IgD-negative memory B cell (primary cell): ENCODE measurements around the gene SLC38A9. TPM values are rescaled to one million over a fixed set of nuclear protein-coding genes. Genes with fewer than 3 reads are reported as not detected.
"Not testable (repeated sequence)": the region's sequence is repeated elsewhere in the genome, so short reads cannot be mapped to it uniquely, and the experiment has no call there.

Experiments
- H3K27ac Mint-ChIP-seq, 3 donors: one replicate each; pipeline ENCODE4 v1.8.0; 2020 to 2022; ENCODE audit warnings: mild to moderate bottlenecking in 3 of 3, mixed read lengths in 3 of 3, moderate library complexity in 1 of 3
- H3K27me3 Mint-ChIP-seq: one replicate; pipeline ENCODE4 v1.8.0; 2021; ENCODE audit warnings: mixed read lengths
- H3K36me3 Mint-ChIP-seq: one replicate; pipeline ENCODE4 v1.8.0; 2020; ENCODE audit warnings: mild to moderate bottlenecking, mixed read lengths
- H3K4me1 Mint-ChIP-seq, 3 donors: one replicate each; pipeline ENCODE4 v1.8.0; 2020 to 2022; ENCODE audit warnings: mixed read lengths in 3 of 3, mild to moderate bottlenecking in 1 of 3
- H3K4me3 Mint-ChIP-seq, 4 donors: one replicate each; pipeline ENCODE4 v1.8.0; 2020 to 2022; ENCODE audit warnings: mild to moderate bottlenecking in 4 of 4, mixed read lengths in 4 of 4, moderate library complexity in 3 of 4
- H3K9me3 Mint-ChIP-seq, 3 donors: one replicate each; pipeline ENCODE4 v1.8.0; 2020 to 2021; ENCODE audit warnings: mixed read lengths in 3 of 3, mild to moderate bottlenecking in 1 of 3
- polyA plus RNA-seq: library from polyadenylated mRNA; unstranded; fragments of 300-500 nt; fragmentation: Illumina TruSeq; gene quantifications from one replicate; pipeline ENCODE4 v1.2.3, GENCODE V29; 2021

SLC38A9 gene
- polyA plus RNA-seq, 1 donor from 2014 or later: 24.3 TPM

DNA sequence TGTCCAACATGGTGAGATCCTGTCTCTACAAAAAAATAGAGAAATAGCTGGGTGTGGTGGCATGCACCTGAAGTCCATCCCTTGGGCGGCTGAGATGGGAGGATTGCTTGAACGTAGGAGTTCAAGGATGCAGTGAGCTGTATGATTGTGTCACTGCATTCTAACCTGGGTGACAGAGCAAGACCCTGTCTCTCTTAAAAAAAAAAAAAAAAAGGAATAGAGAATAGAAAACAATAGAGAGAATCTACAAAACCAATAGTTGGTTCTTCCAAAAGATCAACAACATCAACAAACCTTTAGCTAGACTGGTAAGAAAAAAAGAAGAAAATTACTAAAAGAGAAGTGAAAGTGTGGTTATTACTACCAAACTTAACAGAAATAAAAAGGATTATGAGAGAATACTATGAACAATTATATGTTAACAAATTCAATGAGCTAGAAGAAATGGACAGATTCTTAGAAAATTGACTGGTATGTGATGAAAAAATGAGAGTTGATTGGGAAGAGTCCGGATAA, 8.1 kb upstream of the SLC38A9 start:
- Mint-ChIP-seq H3K27ac (peak overlapping the region in 2 of 3 donors; percentile 0 to 39), H3K4me1 (peaks cover 4 to 5% (median 5%) of the 10 kb centered on the region in 3 donors), H3K27me3 (peaks cover 10% of the 10 kb centered on the region), H3K36me3 (no peaks in the 10 kb centered on the region), H3K9me3 (peaks cover 2 to 5% (median 5%) of the 10 kb centered on the region in 3 donors), H3K4me3 (peak overlapping the region in 2 of 4 donors; percentile 19 to 30)

DNA sequence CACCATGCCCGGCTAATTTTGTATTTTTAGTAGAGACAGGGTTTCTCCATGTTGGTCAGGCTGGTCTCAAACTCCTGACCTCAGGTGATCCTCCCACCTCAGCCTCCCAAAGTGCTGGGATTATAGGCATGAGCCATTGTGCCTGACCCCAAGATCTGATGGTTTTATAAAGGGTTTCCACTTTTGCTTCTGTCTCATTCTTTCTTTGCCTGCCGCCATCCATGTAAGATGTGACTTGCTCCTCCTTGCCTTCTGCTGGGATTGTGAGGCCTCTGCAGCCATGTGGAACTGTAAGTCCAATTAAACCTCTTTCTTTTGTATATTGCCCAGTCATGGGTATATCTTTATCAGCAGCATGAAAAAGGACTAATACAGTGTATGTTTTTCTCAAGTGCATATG, 6.9 kb upstream of the SLC38A9 start:
- not testable (repeated sequence) for H3K9me3 Mint-ChIP-seq, H3K27ac Mint-ChIP-seq, H3K4me1 Mint-ChIP-seq, H3K36me3 Mint-ChIP-seq, H3K27me3 Mint-ChIP-seq
- H3K4me3 Mint-ChIP-seq: peak overlapping the region in 1 of 4 donors; percentile 28

DNA sequence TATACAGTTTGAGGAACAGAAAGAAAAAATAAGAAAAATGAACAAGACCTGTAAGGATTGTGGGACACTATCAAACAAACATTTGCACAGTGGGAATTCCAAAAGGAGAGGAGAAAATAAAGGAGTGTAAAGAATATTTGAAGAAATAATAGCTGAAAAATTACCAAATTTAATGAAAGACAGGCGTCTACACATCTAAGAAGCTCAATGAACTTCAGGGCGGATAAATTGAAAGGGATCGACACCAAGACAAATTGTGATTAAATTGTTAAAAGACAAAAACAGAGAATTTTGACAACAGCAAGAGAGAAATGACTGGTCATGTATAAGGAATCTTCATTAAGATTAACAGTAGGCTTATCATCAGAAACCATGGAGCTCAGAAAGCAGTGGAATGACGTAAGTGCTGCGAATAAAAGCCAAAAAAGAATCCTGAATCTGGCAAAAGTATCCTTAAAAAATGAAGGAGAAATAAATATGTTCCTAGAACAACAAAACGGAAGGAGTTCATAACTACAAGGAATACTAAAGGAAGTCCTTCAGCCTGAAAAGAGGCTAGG, 3.5 kb upstream of the SLC38A9 start:
- Mint-ChIP-seq H3K27me3 (peaks cover 7% of the 10 kb centered on the region), H3K27ac (no peak overlapping the region), H3K36me3 (peaks cover 4% of the 10 kb centered on the region), H3K4me3 (peak overlapping the region in 1 of 4 donors; percentile 50), H3K9me3 (peaks cover 2 to 5% (median 5%) of the 10 kb centered on the region in 3 donors), H3K4me1 (peaks cover 12 to 22% (median 16%) of the 10 kb centered on the region in 3 donors)

DNA sequence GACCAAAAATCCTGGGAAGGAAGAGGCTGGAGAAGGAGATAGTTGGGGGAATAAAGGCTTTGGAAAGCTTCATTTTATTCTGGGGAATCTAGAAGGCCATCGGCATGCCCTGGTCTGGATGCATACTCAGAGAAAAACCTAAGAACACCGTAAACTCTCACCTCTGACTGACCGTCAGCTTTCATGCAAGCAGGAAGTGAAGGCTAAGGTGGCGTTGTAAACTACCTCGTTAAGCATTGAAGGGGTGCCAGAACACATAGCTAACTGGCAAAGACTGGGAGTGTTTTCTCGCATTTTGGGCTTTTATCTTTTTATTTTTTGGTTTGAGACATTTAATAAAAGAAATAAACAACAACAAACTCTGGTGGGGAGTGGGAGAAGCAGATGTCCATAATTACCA, 2.6 kb upstream of the SLC38A9 start:
- peak overlapping the region in 1 of 4 donors; percentile 50 for H3K4me3 Mint-ChIP-seq
- H3K9me3 Mint-ChIP-seq: peaks cover 2 to 5% (median 5%) of the 10 kb centered on the region in 3 donors
- peaks cover 4% of the 10 kb centered on the region for H3K36me3 Mint-ChIP-seq
- H3K27ac Mint-ChIP-seq: no peak overlapping the region
- H3K4me1 Mint-ChIP-seq: peaks cover 8 to 17% (median 11%) of the 10 kb centered on the region in 3 donors
- peaks cover 7% of the 10 kb centered on the region for H3K27me3 Mint-ChIP-seq

DNA sequence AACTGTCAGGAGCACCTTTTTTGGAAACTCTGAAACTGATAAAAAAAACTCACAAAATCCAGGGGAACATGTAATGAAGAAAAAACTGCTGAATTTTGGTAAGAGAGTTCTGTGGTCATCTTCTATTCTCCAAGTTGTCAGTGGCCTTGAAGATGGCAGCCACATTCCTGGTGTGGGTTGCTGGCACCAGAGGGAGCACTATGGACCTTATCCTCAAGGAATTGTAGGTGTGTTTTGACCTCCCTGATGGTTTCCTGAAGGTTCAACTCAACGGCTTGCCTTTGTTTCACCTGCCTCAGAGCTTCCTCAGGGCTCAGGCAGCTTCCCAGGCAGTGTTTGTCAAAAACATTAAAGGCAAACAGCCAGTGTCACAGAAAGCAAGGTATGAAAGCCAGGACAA, 2.2 kb upstream of the SLC38A9 start:
- H3K27ac Mint-ChIP-seq: no peak overlapping the region
- peaks cover 8 to 17% (median 11%) of the 10 kb centered on the region in 3 donors for H3K4me1 Mint-ChIP-seq
- H3K27me3 Mint-ChIP-seq: peaks cover 7% of the 10 kb centered on the region
- H3K4me3 Mint-ChIP-seq: peak overlapping the region in 1 of 4 donors; percentile 42
- H3K9me3 Mint-ChIP-seq: peaks cover 2 to 5% (median 5%) of the 10 kb centered on the region in 3 donors
- peaks cover 4% of the 10 kb centered on the region for H3K36me3 Mint-ChIP-seq

DNA sequence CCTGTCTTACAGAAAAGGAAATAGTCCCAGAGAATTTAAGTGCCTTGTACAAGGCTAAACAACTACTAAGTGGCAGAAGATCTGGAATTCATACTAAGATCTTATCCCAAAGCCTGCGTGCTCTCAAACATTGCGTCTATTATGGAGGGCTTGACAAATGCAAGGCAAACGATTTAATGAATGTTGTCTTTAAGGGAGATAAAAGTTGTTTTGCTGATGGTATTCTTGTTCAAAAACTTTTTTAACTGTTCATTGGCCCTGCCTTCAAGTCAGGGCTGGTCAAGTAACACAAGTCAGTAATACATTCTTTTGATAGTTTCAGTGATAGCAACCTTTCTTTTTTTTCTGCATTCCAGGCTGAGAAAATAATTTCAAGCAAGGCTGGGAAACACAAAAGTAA, 1.7 kb upstream of the SLC38A9 start:
- H3K36me3 Mint-ChIP-seq: peaks cover 4% of the 10 kb centered on the region
- H3K4me1 Mint-ChIP-seq: peaks cover 8 to 22% (median 14%) of the 10 kb centered on the region in 3 donors
- peak overlapping the region in 1 of 4 donors; percentile 42 for H3K4me3 Mint-ChIP-seq

DNA sequence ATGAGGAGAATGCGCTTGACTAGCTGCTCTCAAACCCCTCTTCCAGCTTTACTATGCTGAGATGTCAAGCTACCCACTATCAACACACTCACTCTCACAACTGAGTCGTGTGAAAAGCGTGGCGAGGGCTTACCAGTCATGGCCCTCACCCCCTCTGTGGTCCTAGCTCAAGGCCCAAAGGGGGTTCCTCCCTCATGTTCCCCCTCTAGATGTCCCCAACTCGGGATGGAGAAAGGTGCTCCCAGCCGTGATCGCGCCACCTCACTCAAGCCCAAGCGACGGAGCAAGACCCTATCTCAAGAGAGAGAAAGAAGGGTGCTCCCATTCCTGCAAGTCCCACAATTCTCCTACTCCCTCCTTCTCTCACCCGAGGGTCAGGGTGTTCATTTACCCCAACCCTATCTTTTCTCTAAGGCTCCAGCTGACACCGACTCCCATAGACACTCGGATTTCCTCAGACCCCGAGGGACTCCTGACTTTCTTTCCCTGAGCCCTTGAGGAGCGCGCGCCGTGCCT, 559 bp downstream of the SLC38A9 start:
- peaks cover 0 to 4% (median 0%) of the 10 kb centered on the region in 3 donors for H3K9me3 Mint-ChIP-seq
- peaks cover 10 to 37% (median 18%) of the 10 kb centered on the region in 3 donors for H3K4me1 Mint-ChIP-seq
- peaks cover 4% of the 10 kb centered on the region for H3K36me3 Mint-ChIP-seq
- H3K27me3 Mint-ChIP-seq: peaks cover 5% of the 10 kb centered on the region
- peak overlapping the region; percentile 96 to 100 (median 100) for H3K4me3 Mint-ChIP-seq
- H3K27ac Mint-ChIP-seq: peak overlapping the region; percentile 87 to 96 (median 93)

More for the DNA sequence above, 1.7 kb upstream of the SLC38A9 start:
- Mint-ChIP-seq H3K27me3 (peaks cover 7% of the 10 kb centered on the region), H3K27ac (no peak overlapping the region), H3K9me3 (peaks cover 0 to 5% (median 5%) of the 10 kb centered on the region in 3 donors)

DNA sequence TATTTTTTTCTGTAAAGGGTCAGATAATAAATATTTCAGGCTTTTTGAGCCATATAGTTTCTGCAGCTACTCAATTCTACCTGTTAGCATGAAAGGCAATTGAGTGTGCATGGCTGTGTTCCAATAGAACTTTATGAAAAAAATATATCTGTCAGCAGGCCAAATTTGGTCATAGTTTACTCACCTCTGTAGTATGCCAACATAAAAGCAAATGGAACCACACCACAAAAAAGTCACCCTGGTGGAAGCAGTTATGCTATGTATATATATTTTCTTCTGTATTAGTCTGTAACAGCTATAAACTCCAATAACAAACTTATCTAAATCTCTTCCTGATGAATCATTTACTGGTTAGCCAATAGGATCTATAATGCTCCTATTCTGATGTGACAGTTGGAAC, 3.4 kb downstream of the SLC38A9 start:
- no peaks in the 10 kb centered on the region for H3K9me3 Mint-ChIP-seq
- H3K27me3 Mint-ChIP-seq: no peaks in the 10 kb centered on the region
- peak overlapping the region in 1 of 4 donors; percentile 65 for H3K4me3 Mint-ChIP-seq
- H3K4me1 Mint-ChIP-seq: peaks cover 12 to 47% (median 18%) of the 10 kb centered on the region in 3 donors
- peaks cover 7% of the 10 kb centered on the region for H3K36me3 Mint-ChIP-seq
- peak overlapping the region in 2 of 3 donors; percentile 2 to 74 for H3K27ac Mint-ChIP-seq

DNA sequence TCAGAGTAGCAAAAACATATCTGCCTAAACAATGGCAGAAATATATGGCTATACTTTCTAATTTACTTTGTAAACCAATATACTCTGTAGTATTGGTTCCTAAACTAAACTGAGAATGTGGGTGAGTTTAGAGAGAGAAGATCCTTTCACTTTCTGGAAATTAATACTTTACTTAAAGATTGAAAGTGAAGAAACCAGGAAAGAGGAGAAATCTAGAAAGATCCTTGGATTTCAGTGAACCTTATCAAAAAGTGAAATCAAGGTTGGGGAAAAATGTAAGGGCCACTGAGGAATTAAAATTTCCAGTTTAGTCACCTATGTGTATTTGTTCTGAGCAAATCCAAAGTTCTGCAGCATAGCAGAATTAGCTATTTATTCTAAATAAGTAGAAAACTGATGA, 5.9 kb downstream of the SLC38A9 start:
- H3K27ac Mint-ChIP-seq: no peak overlapping the region
- peaks cover 2% of the 10 kb centered on the region for H3K36me3 Mint-ChIP-seq
- H3K27me3 Mint-ChIP-seq: no peaks in the 10 kb centered on the region
- H3K4me1 Mint-ChIP-seq: peaks cover 14 to 41% (median 19%) of the 10 kb centered on the region in 3 donors
- H3K9me3 Mint-ChIP-seq: no peaks in the 10 kb centered on the region
- no peak overlapping the region for H3K4me3 Mint-ChIP-seq

DNA sequence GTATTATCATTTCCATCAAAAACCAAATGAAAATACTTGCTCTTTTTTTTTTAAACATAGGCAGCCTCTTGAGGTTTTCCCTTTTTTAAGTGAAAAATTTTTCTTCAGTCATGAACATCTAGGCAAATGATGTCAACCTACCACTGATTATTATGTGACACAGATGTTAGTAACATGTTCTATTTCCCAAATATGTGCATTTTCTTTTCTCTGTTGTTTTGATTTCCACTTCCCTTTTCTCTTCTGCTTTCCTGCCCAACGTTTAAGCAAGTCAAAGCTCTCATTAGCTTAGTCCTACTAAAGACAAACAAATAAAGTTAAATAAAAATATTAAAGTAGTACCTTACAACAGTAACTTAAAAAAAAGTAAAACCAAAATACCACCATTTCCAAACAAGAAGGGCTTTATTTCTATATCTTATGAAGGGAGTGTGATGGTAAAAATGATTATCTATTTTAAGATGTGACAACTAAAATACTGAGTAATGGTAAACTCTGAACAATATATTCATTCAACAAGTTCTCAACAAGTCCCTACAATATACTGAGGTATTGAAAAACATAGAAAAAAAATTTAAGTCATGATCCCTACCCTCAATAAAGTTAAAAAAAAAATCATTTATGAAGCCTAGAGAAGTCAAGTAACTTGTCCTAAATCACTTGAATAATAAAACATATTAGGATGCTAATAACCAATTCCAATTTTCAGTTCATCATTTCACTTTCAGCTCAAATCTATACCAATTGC, 9.4 kb downstream of the SLC38A9 start:
- H3K4me1 Mint-ChIP-seq: peaks cover 17 to 35% (median 20%) of the 10 kb centered on the region in 3 donors
- H3K27ac Mint-ChIP-seq: peak overlapping the region in 1 of 3 donors; percentile 80
- H3K9me3 Mint-ChIP-seq: no peaks in the 10 kb centered on the region
- no peaks in the 10 kb centered on the region for H3K27me3 Mint-ChIP-seq
- H3K36me3 Mint-ChIP-seq: peaks cover 5% of the 10 kb centered on the region
- H3K4me3 Mint-ChIP-seq: peak overlapping the region in 1 of 4 donors; percentile 43

DNA sequence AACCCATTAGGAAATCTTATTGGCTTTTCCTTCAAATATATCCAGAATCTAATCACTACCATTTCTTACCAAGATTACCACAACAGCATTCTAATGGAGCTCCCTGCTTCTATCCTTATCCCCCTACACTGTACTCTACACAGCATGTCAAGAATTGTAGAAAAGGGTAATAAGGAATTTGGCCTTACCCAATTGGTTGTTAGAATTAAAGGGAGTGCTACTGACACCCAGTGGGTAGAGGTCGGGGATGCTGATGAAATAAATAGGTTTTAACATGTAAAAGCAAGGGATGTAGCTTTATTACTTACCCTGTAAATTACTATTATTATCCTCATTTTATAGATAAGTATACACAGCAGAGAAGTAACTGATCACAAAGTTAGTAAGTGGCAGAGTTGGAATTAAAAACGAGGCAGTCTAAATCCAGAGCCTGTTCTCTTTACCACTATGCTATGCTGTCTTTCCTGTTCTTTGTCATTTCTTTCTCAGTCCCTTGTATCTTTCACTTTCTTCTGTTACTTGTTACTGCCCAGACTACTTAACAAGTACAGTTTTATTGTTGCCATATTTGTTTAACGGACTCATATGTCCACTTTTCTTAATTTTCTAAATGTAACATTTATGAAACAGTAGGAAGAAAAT, 10.5 kb downstream of the SLC38A9 start:
- H3K4me3 Mint-ChIP-seq: no peak overlapping the region
- H3K9me3 Mint-ChIP-seq: no peaks in the 10 kb centered on the region
- peak overlapping the region in 1 of 3 donors; percentile 10 for H3K27ac Mint-ChIP-seq

DNA sequence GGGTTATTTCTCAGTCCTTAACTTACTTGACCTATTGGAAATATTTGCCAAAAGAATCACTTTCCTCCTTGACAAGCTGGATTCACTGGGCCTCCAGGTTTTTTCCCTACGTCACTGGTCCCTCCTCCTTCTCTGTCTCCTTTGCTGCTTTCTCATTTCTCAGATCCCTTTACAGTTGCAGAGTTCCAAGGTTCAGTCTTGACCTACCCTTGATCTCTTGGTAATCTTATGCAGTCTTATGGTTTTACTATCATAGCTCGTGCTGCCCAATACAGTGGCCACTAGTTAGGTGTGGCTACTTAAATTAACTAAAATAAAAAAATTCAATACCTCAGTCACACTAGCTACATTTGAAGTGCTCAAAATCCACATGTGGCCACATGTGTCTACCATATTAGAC, 11.4 kb downstream of the SLC38A9 start:
- H3K4me3 Mint-ChIP-seq: peak overlapping the region in 1 of 4 donors; percentile 20
- no peaks in the 10 kb centered on the region for H3K27me3 Mint-ChIP-seq
- H3K36me3 Mint-ChIP-seq: peaks cover 5% of the 10 kb centered on the region
- H3K9me3 Mint-ChIP-seq: no peaks in the 10 kb centered on the region
- no peak overlapping the region for H3K27ac Mint-ChIP-seq
- H3K4me1 Mint-ChIP-seq: peaks cover 17 to 23% (median 20%) of the 10 kb centered on the region in 3 donors

More for the DNA sequence above, 10.5 kb downstream of the SLC38A9 start:
- no peaks in the 10 kb centered on the region for H3K27me3 Mint-ChIP-seq
- peaks cover 5% of the 10 kb centered on the region for H3K36me3 Mint-ChIP-seq
- H3K4me1 Mint-ChIP-seq: peaks cover 17 to 27% (median 20%) of the 10 kb centered on the region in 3 donors

DNA sequence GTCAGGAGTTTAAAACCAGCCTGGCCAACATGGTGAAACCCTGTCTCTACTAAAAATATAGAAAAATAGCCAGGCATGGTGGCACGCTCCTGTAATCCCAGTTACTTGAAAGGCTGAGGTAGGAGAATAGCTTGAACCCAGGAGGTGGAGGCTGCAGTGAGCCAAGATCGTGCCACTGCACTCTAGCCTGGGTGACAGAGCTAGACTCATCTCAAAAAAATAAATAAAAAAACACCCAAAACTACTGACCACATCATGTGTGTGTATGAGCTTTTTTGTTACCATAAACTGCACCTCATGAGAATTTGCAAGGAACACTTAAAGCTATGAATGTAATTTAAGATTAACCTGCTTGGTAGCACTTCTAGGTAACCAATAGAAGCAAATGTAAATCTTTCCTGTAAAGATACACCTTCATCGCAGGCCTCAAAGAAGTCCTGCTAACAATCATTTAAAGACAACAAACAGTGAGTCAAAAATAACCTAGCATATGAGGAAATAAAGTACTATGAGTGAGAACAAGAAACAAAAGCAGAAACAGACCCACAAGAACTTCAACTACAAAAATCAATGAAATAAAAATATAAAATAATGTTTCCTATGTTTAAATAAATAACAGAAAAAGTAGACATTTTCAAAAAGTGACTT, 13.0 kb downstream of the SLC38A9 start:
- no peaks in the 10 kb centered on the region for H3K9me3 Mint-ChIP-seq
- peaks cover 17 to 21% (median 19%) of the 10 kb centered on the region in 3 donors for H3K4me1 Mint-ChIP-seq
- no peak overlapping the region for H3K4me3 Mint-ChIP-seq
- peak overlapping the region in 1 of 3 donors; percentile 30 for H3K27ac Mint-ChIP-seq
- peaks cover 4% of the 10 kb centered on the region for H3K36me3 Mint-ChIP-seq
- H3K27me3 Mint-ChIP-seq: no peaks in the 10 kb centered on the region

DNA sequence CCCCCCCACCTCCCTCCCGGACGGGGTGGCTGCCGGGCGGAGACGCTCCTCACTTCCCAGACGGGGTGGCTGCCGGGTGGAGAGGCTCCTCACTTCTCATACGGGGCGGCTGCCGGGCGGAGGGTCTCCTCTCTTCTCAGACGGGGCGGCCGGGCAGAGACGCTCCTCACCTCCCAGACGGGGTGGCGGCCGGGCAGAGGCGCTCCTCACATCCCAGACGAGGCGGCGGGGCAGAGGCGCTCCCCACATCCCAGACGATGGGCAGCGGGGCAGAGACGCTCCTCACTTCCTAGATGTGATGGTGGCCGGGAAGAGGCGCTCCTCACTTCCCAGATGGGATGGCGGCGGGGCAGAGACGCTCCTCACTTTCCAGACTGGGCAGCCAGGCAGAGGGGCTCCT, 15.4 kb downstream of the SLC38A9 start:
- H3K27me3 Mint-ChIP-seq, H3K4me3 Mint-ChIP-seq, H3K27ac Mint-ChIP-seq, H3K36me3 Mint-ChIP-seq, H3K9me3 Mint-ChIP-seq: not testable (repeated sequence)
- peaks cover 9 to 16% (median 11%) of the 10 kb centered on the region in 3 donors for H3K4me1 Mint-ChIP-seq
